H1 (cell line): ENCODE measurements around the gene TIAM2. TPM values are rescaled to one million over a fixed set of nuclear protein-coding genes. Genes with fewer than 3 reads are reported as not detected.

Source experiments
- CTCF ChIA-PET: fragments of 300-600 bp; sonication (Branson Sonifier 250); formaldehyde crosslinking; loops from one replicate; lab custom pipeline; 2021; ENCODE audit not compliant: partially characterized antibody; lab: Charles Lee
- POLR2A ChIA-PET: fragments of 300-600 bp; sonication (Branson Sonifier 250); formaldehyde crosslinking; loops from one replicate; lab custom pipeline; 2021; ENCODE audit warnings: inconsistent platforms; ENCODE audit not compliant: partially characterized antibody; lab: Charles Lee
- DNase-seq, 2 experiments: peaks; one replicate each; pipeline versions ENCODE4 v3.0.0 to v3.0.0-alpha.2; 2010 to 2022; ENCODE audit warnings: low spot score in 2 of 2, low read depth in 1 of 2, mixed read lengths in 1 of 2
- FAIRE-seq: peaks from 2 replicates; lab custom pipeline; 2011; peaks lifted over from hg19 to GRCh38; lab: Jason Lieb, UNC
- H2AFZ ChIP-seq: 2 replicates; pipeline ENCODE4 v1.8.1; 2012; ENCODE audit warnings: low read length, inconsistent platforms
- H2AK5ac ChIP-seq: 2 replicates; pipeline ENCODE4 v1.6.1; 2013; ENCODE audit warnings: low read depth, low read length
- H2BK120ac ChIP-seq: replicated peaks from 2 replicates; pipeline ENCODE3; 2013; ENCODE audit warnings: low read depth, low read length, inconsistent platforms
- H2BK12ac ChIP-seq: 2 replicates; pipeline ENCODE4 v1.6.1; 2013; ENCODE audit warnings: low read depth, low read length
- H2BK15ac ChIP-seq: 2 replicates; pipeline ENCODE4 v1.6.1; 2013; ENCODE audit warnings: low read length
- H2BK20ac ChIP-seq: 2 replicates; pipeline ENCODE4 v1.6.1; 2013; ENCODE audit warnings: low read length
- H2BK5ac ChIP-seq: 2 replicates; pipeline ENCODE4 v1.6.1; 2013; ENCODE audit warnings: low read depth, low read length
- H3K14ac ChIP-seq: 2 replicates; pipeline ENCODE4 v1.6.1; 2013; ENCODE audit warnings: inconsistent platforms; ENCODE audit not compliant: insufficient read length
- H3K18ac ChIP-seq: 2 replicates; pipeline ENCODE4 v1.6.1; 2013; ENCODE audit warnings: low read length; ENCODE audit errors: extremely low read depth
- H3K23ac ChIP-seq: 2 replicates; pipeline ENCODE4 v1.6.1; 2013; ENCODE audit warnings: inconsistent platforms; ENCODE audit not compliant: insufficient read length
- H3K23me2 ChIP-seq: 2 replicates; pipeline ENCODE4 v1.6.1; 2013; ENCODE audit warnings: low read depth, low read length
- H3K27ac ChIP-seq: 2 replicates; pipeline ENCODE4 v1.6.1; 2011; ENCODE audit warnings: low read depth, low read length, inconsistent platforms
- H3K27me3 ChIP-seq, 4 experiments: replicated peaks in 1 of 4; 1 replicate in 1 of 4; 2 replicates in 3 of 4; pipeline versions ENCODE4 v1.6.1 to v1.8.1; 2011 to 2013; ENCODE audit warnings: low read length in 3 of 4, mild to moderate bottlenecking in 3 of 4, inconsistent platforms in 2 of 4, mixed read lengths in 2 of 4, moderate library complexity in 1 of 4; ENCODE audit not compliant: control insufficient read depth in 3 of 4, insufficient read depth in 3 of 4; ENCODE audit errors: extremely low read depth in 1 of 4
- H3K36me3 ChIP-seq, 4 experiments: 2 replicates each; pipeline versions ENCODE4 v1.6.1 to v1.8.1; 2011 to 2013; ENCODE audit warnings: mild to moderate bottlenecking in 4 of 4, low read length in 3 of 4, moderate library complexity in 2 of 4, control low read depth in 1 of 4, inconsistent platforms in 1 of 4; ENCODE audit not compliant: insufficient read depth in 4 of 4, control insufficient read depth in 2 of 4
- H3K4ac ChIP-seq: replicated peaks from 2 replicates; pipeline ENCODE3; 2013; ENCODE audit warnings: low read length, low read depth, mixed read lengths, inconsistent platforms; ENCODE audit not compliant: insufficient read length
- H3K4me1 ChIP-seq, 4 experiments: replicated peaks in 1 of 4; 1 replicate in 1 of 4; 2 replicates in 3 of 4; pipeline versions ENCODE4 v1.6.1 to v1.8.1; 2011 to 2013; ENCODE audit warnings: low read length in 3 of 4, inconsistent platforms in 2 of 4, mixed read lengths in 1 of 4; ENCODE audit not compliant: insufficient read depth in 4 of 4, control insufficient read depth in 3 of 4
- H3K4me2 ChIP-seq, 2 experiments: 2 replicates each; pipeline versions ENCODE4 v1.6.1 to v1.8.1; 2011 to 2013; ENCODE audit warnings: low read depth in 2 of 2, low read length in 2 of 2, control low read depth in 1 of 2, inconsistent platforms in 1 of 2, mild to moderate bottlenecking in 1 of 2; ENCODE audit not compliant: insufficient read depth in 1 of 2
- H3K4me3 ChIP-seq, 4 experiments: fragments of 200-600, 300-600 bp in 1 of 4; sonication (generic), shearing (Covaris generic), sonication (Bioruptor Twin) in 1 of 4; 2 replicates each; pipeline versions ENCODE4 v1.5.1 to v1.8.1; 2011 to 2016; ENCODE audit warnings: low read length in 4 of 4, low read depth in 3 of 4, control low read depth in 2 of 4, inconsistent platforms in 2 of 4, mild to moderate bottlenecking in 2 of 4, mixed read lengths in 1 of 4, moderate library complexity in 1 of 4; ENCODE audit not compliant: insufficient read depth in 2 of 4; ENCODE audit errors: extremely low read depth in 1 of 4
- H3K56ac ChIP-seq: replicated peaks from 2 replicates; pipeline ENCODE3; 2013; ENCODE audit warnings: low read depth, mild to moderate bottlenecking, mixed read lengths, low read length, inconsistent platforms; ENCODE audit not compliant: insufficient read length
- H3K79me1 ChIP-seq: 2 replicates; pipeline ENCODE4 v1.6.1; 2013; ENCODE audit warnings: low read depth, low read length, control low read depth
- H3K79me2 ChIP-seq, 2 experiments: 2 replicates each; pipeline versions ENCODE4 v1.6.1 to v1.8.1; 2012 to 2013; ENCODE audit warnings: low read length in 2 of 2, mild to moderate bottlenecking in 2 of 2, inconsistent platforms in 1 of 2; ENCODE audit not compliant: insufficient read depth in 2 of 2, control insufficient read depth in 1 of 2
- H3K9ac ChIP-seq, 4 experiments: replicated peaks in 1 of 4; 1 replicate in 1 of 4; 2 replicates in 3 of 4; pipeline versions ENCODE4 v1.6.1 to v1.8.1; 2011 to 2013; ENCODE audit warnings: low read depth in 3 of 4, low read length in 3 of 4, control low read depth in 2 of 4, mild to moderate bottlenecking in 2 of 4, moderate library complexity in 2 of 4, inconsistent platforms in 1 of 4; ENCODE audit errors: extremely low read depth in 1 of 4
- H3K9me3 ChIP-seq, 2 experiments: 2 replicates each; pipeline versions ENCODE4 v1.6.1 to v1.8.1; 2012 to 2013; ENCODE audit warnings: mild to moderate bottlenecking in 2 of 2, moderate library complexity in 2 of 2, control low read depth in 1 of 2, inconsistent platforms in 1 of 2, low read depth in 1 of 2, low read length in 1 of 2, mixed read lengths in 1 of 2; ENCODE audit not compliant: insufficient read depth in 2 of 2
- H4K20me1 ChIP-seq, 2 experiments: replicated peaks in 1 of 2; 2 replicates each; pipeline versions ENCODE3 to v1.8.1; 2011 to 2013; ENCODE audit warnings: inconsistent platforms in 2 of 2, low read length in 2 of 2, mild to moderate bottlenecking in 1 of 2; ENCODE audit not compliant: insufficient read depth in 2 of 2, control insufficient read depth in 1 of 2
- H4K5ac ChIP-seq: 2 replicates; pipeline ENCODE4 v1.6.1; 2013; ENCODE audit warnings: low read length, low read depth, mixed read lengths, inconsistent platforms; ENCODE audit not compliant: insufficient read length
- H4K8ac ChIP-seq: 2 replicates; pipeline ENCODE4 v1.8.0; 2013; ENCODE audit warnings: mild to moderate bottlenecking, moderate library complexity, low read length, inconsistent platforms; ENCODE audit not compliant: insufficient read depth; ENCODE audit errors: extremely low read depth
- H4K91ac ChIP-seq: replicated peaks from 2 replicates; pipeline ENCODE3; 2013; ENCODE audit warnings: low read length, mixed read lengths, inconsistent platforms; ENCODE audit not compliant: insufficient read length
- CREB1 ChIP-seq: IDR thresholded peaks from 2 replicates; pipeline ENCODE4 v1.6.1; 2012; ENCODE audit warnings: inconsistent platforms
- EGR1 ChIP-seq: IDR thresholded peaks from 2 replicates; pipeline ENCODE4 v1.6.1; 2011; ENCODE audit warnings: low read depth, low read length, borderline replicate concordance
- SUZ12 ChIP-seq: fragments of 200-600 bp; sonication (generic); IDR thresholded peaks from 2 replicates; pipeline ENCODE4 v1.6.1; 2012; ENCODE audit warnings: mild to moderate bottlenecking, inconsistent platforms, low read length, moderate library complexity, mixed read lengths
- WGBS, 2 experiments: shearing (Covaris generic) in 1 of 2; methylation state at CpG; one replicate each; pipeline versions ENCODE4 v1.1.6 to v1.1.7; 2013 to 2015; ENCODE audit warnings: low lambda C conversion rate in 2 of 2, mixed read lengths in 2 of 2, inconsistent platforms in 1 of 2, low coverage in 1 of 2, missing lambda C conversion rate in 1 of 2; ENCODE audit not compliant: insufficient replicate concordance in 2 of 2, insufficient coverage in 1 of 2, insufficient read length in 1 of 2; ENCODE audit errors: extremely low coverage in 1 of 2, missing lambda C conversion rate in 1 of 2; 5-methylcytosine and 5-hydroxymethylcytosine counted together
- polyA plus RNA-seq, 7 experiments: library from polyadenylated mRNA; depleted of rRNA in 3 of 7; stranded (reverse) in 5 of 7; unstranded in 2 of 7; fragments of >200 nt in 5 of 7; fragments of 200-250 nt in 2 of 7; gene quantifications; 1 replicate in 5 of 7; 2 replicates in 1 of 7; 4 replicates in 1 of 7; pipeline versions ENCODE4 v1.2.1 to v1.2.3, GENCODE V29; 2011 to 2013; ENCODE audit warnings: missing spikeins in 2 of 7, mixed read lengths in 2 of 7
- total RNA-seq: library from RNA; stranded (reverse); fragmentation: NEBNext Ultra II Directional; extraction: Animal tissue kit (Norgen Biotek cat#: 25700); gene quantifications from 2 replicates; pipeline ENCODE4 v1.2.1, GENCODE V29; 2021

Gene TIAM2
- total and polyA plus RNA-seq, 2 of the 8 experiments (the other 6 are each of a cell fraction or from before 2014, with no cell fraction given): 7.4 to 23.9 TPM

DNA sequence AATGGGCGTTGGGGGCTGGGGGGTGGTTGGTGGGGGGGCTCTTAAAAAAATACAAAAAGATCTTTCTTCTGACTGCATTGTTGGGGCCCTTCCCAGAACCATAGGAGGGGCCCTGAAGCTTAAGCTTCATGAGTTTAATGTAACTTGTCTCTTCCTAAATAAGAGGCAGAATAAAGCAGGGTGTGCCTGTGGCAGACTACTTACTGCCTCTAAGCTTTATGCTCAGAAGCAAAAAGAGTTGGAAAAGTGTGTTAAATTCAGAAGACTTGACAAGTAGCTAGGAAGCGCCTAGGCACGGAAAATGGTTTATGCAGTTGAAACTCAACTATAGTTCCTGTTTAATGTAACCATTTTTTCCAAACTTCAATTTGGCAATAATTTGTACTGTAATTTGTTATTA is 44.5 kb downstream of the TIAM2 start:
- H3K18ac ChIP-seq: peak overlapping the region; percentile 4; the same call in 1 of the 2 replicates
- H3K14ac ChIP-seq: no peak overlapping the region
- TF ChIP-seq SUZ12 (no peak), CREB1 (no peak), EGR1 (no peak)
- no peaks in the 10 kb centered on the region for H4K20me1 ChIP-seq
- peak in 1 of 2 experiments; percentile 32 for DNase-seq
- peak overlapping the region; percentile 5; the same call in 1 of the 2 replicates for H2BK20ac ChIP-seq
- no peak overlapping the region for H3K27ac ChIP-seq
- no peak overlapping the region for H4K5ac ChIP-seq
- CTCF ChIA-PET: interaction anchor here (0.7 to 1.4 kb wide), 3 partner anchors 32 to 209 kb away, joined by 3 to 4 read pairs (median 4); no protein-coding TSS in a partner anchor
- FAIRE-seq: no peak
- H2BK12ac ChIP-seq: no peak overlapping the region
- H2AFZ ChIP-seq: no peak overlapping the region
- H3K4ac ChIP-seq: peak overlapping the region; percentile 17
- H4K91ac ChIP-seq: no peak overlapping the region
- no peak overlapping the region for H2AK5ac ChIP-seq
- POLR2A ChIA-PET: no interaction called here
- 0 out of 4 replicates have a peak, but pooled peaks cover 0 to under 1% of the 10 kb centered on the region in 2 experiments for H3K9me3 ChIP-seq
- no peak overlapping the region for H2BK15ac ChIP-seq
- H3K4me3 ChIP-seq: no peak overlapping the region
- H3K4me2 ChIP-seq: no peak overlapping the region; a peak in 1 of 4 replicates
- no peak overlapping the region for H4K8ac ChIP-seq
- H2BK5ac ChIP-seq: no peak overlapping the region; the same call in 1 of the 2 replicates
- no peaks in the 10 kb centered on the region for H3K36me3 ChIP-seq
- no peak overlapping the region for H3K56ac ChIP-seq
- H3K27me3 ChIP-seq: no peaks in the 10 kb centered on the region
- H3K23ac ChIP-seq: no peak overlapping the region
- no peak overlapping the region for H2BK120ac ChIP-seq
- WGBS, 2 experiments: 93% methylated on average over 3 of the region's 3 CpGs; no CpG with 5 or more reads in 1 of the 2 experiments
- no peaks in the 10 kb centered on the region for H3K79me1 ChIP-seq
- no peaks in the 10 kb centered on the region for H3K23me2 ChIP-seq
- H3K4me1 ChIP-seq: peaks cover 0 to 28% (median 7%) of the 10 kb centered on the region in 4 experiments; a peak in 6 of 7 replicates
- no peak overlapping the region for H3K9ac ChIP-seq
- H3K79me2 ChIP-seq: peaks cover 0 to 2% of the 10 kb centered on the region in 2 experiments; a peak in 1 of 4 replicates
